NCI-H82 treated with DMSO at 0.1 percent for 48 hours (cell line): ENCODE data around the gene RASAL3.
"Not testable (repeated sequence)": the region's sequence is repeated elsewhere in the genome, so short reads cannot be mapped to it uniquely, and the experiment has no call there.

ENCODE experiments used
- DNase-seq: peaks from one replicate; lab custom pipeline; 2025; ENCODE audit not compliant: unreplicated experiment; lab: John Stamatoyannopoulos, UW

RASAL3 gene

GRCh38 chr19:15464394-15465385 is at the start of gene RASAL3:
TSS of gene RASAL3 (minus strand) at chr19:15464544. CDS start at chr19:15464358, 186 bp downstream.
- no peak for DNase-seq

GRCh38 chr19:15511671-15512424 is 47.5 kb upstream of the RASAL3 start:
- no peak for DNase-seq

- no peak for DNase-seq
Measured at GRCh38 chr19:15508035-15508710, 43.8 kb upstream of the RASAL3 start, which contains the start of gene CYP4F22. TSS of gene CYP4F22 (plus strand) at chr19:15508525. CDS start at chr19:15525337, 16,812 bp downstream.

- no peak for DNase-seq
Measured at GRCh38 chr19:15507068-15508034, 43.0 kb upstream of the RASAL3 start.

GRCh38 chr19:15506074-15506571 is 41.8 kb upstream of the RASAL3 start:
- DNase-seq, result no peak

- no peak for DNase-seq
Measured at GRCh38 chr19:15502264-15502663, 37.9 kb upstream of the RASAL3 start.

GRCh38 chr19:15501596-15501995 is 37.3 kb upstream of the RASAL3 start:
- DNase-seq, result no peak

GRCh38 chr19:15498910-15499309 is 34.6 kb upstream of the RASAL3 start:
- no peak for DNase-seq

- no peak for DNase-seq
Measured at GRCh38 chr19:15498156-15498858, 34.0 kb upstream of the RASAL3 start.

- no peak for DNase-seq
Measured at GRCh38 chr19:15495151-15495550, 30.8 kb upstream of the RASAL3 start.

GRCh38 chr19:15488489-15489226 is 24.3 kb upstream of the RASAL3 start:
- DNase-seq, result no peak

- DNase-seq, result no peak
Measured at GRCh38 chr19:15487038-15487437, 22.7 kb upstream of the RASAL3 start.

- DNase-seq, result not testable (repeated sequence)
Measured at GRCh38 chr19:15485768-15486167, 21.4 kb upstream of the RASAL3 start.

- not testable (repeated sequence) for DNase-seq
Measured at GRCh38 chr19:15480996-15481395, 16.7 kb upstream of the RASAL3 start.

GRCh38 chr19:15479391-15480345 is 15.3 kb upstream of the RASAL3 start, which contains the start of gene PGLYRP2:
TSS of gene PGLYRP2 (minus strand) at chr19:15479501. CDS start at chr19:15479371, 130 bp downstream.
- no peak for DNase-seq

- DNase-seq, result no peak
Measured at GRCh38 chr19:15476325-15476724, 12.0 kb upstream of the RASAL3 start.

- no peak for DNase-seq
Measured at GRCh38 chr19:15475611-15476010, 11.3 kb upstream of the RASAL3 start.
